Hematopoietic multipotent progenitor cell (in vitro differentiated cells): ENCODE data around the gene IFI16. TPM values are rescaled to one million over a fixed set of nuclear protein-coding genes. Genes with fewer than 3 reads are reported as not detected.
A peak's percentile ranks its signal among the peaks of the same experiment; 100 is the strongest.
"Not testable (repeated sequence)": the region's sequence is repeated elsewhere in the genome, so short reads cannot be mapped to it uniquely, and the experiment has no call there.

Experiments
- DNase-seq, 3 donors: peaks; one replicate each; pipeline ENCODE4 v3.0.0-alpha.2; 2011 to 2015; ENCODE audit warnings: low read depth in 2 of 3, low spot score in 2 of 3
- total RNA-seq: library from RNA; depleted of rRNA; stranded (reverse); fragments of >200 nt; gene quantifications from one replicate; pipeline ENCODE4 v1.2.3, GENCODE V29; 2012

The IFI16 gene
- total RNA-seq, 1 donor: 24.5 TPM

DNA sequence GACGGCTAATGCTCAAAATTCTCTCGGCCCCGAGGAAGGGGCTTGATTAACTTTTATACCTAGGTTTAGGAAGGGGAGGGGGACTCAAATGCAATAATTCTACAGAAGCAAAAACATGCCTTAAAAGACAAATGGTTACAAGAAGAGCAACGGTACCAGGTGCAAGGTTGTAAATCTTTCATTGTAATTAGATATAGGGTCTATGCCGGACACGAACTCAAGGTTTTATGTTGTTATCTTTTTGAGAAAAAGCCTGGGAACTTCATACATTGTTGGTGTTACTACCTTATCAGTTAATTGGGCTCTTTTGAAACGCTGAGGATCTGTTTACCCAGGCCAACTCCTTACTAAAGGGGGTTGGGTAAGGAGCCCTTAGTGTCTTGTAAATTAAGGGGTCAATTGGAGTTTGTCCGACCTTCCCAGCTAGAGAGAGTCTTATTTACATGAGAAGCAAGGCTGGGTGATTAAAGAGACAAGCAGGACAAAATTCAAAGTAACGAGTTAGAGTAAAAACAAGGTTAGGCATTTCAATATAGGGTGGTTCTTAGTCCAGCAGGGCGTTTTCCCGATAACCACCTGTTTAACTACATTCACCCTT, 3.4 kb upstream of the IFI16 start:
- DNase-seq: not testable (repeated sequence)

DNA sequence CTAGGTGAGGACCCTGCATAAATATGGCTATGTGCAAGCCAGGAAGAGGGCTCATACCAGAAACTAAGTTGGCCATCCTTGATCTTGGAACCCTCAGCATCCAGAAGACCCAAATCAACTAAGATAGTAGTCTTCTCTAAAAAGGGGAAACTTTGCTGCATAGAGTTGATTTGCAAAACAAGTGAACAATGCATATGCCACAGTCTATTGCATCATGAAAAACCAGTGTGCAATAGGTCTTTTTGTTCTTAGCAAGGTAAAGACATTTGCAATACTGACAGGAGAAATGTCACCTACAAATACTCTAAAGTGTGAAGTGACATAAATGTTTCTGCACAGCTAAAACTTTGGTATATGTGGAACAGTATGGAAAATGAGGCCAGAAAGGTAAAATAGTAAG, 2.0 kb upstream of the IFI16 start:
- DNase-seq: no peak

DNA sequence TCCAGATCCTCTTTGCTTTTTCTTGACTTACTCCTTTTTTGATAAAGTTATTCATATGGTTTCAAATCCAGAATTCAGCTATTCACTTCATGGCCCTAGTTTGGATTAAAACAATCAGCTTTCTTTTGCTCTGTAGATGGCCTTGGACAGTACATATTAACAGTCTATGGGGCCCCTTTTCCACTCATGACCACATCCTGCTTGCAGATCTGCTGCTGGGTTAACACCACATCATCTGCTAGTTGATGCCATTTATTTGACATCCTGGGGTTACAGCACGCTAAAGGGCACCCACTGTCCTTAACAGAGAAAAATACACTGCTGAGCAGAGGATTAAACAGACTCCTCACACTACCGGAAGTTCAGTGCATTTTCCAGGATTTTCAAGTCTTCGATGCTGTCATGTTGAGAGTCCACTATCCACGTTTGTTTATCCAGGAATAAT, 941 bp upstream of the IFI16 start:
- peak in 1 of 3 donors; percentile 78 for DNase-seq

DNA sequence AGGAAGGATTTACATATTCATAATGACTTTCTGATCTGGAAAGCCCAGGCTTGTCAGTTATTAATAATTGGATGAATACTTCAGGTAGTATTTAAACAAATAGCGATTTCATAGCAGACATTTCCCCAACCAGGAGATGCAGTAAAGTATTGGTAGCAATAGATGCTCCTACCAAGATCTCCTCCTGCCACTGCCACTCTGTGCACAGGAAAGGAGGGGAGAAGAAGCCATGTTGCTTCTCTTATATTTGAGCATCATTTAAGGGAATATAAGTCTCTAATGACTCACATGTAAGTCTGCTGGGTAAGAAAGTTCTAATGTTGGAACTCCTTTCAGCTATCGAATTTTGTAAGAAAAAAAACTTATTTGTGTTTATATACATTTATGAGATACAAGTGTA, 420 bp upstream of the IFI16 start:
- DNase-seq: no peak

DNA sequence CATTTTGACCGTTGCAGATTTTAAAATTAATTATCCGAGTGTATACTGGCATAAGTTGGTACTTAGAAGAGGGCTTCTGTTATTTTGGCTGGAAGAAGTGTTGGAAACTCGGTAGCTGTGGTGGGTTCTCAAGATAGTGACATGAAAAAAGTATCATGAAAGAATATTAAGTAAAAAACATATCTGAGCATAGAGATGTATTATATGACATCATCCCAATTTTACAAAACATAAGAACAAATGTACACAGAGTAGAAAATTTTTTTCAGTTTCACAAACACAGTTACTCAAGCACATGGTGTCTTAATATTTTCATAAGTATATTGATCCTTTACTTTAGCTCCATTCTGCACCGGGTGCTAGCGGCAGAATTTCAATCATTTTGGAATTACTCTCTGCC, 684 bp downstream of the IFI16 start:
- DNase-seq: no peak

DNA sequence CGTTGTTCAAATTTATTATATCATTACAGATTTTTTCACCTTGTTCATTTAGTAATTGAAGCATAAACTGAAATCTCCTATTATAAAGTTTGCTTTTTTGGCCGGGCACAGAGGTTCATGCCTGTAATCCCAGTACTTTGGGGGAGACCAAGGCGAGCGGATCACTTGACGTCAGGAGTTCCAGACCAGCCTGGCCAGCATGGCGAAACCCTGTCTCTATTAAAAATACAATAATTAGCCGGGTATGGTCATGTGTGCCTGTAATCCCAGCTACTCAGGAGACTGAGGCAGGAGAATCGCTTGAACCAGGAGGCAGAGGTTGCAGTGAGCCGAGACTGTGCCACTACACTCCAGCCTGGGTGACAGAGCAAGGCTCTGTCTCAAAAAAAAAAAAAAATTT, 1.3 kb downstream of the IFI16 start:
- DNase-seq: not testable (repeated sequence)

DNA sequence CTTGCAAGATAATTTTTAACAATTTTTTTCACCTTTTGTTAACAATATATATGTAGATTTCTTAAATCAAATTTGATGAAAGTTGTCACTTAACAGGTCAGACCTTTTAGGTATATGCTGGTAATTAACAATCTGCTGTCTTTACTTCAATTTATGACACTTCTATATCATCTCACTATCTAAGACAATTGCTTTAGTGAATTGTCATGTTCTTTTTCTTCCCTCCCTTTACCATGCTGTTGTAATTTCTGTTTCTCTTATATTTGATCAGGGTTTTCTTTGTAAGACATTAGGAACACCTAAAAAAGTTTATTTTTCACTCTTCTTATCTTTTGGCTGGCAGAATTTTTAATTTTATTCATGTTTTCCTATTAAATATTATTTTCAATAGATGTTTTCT, 2.0 kb downstream of the IFI16 start:
- no peak for DNase-seq

DNA sequence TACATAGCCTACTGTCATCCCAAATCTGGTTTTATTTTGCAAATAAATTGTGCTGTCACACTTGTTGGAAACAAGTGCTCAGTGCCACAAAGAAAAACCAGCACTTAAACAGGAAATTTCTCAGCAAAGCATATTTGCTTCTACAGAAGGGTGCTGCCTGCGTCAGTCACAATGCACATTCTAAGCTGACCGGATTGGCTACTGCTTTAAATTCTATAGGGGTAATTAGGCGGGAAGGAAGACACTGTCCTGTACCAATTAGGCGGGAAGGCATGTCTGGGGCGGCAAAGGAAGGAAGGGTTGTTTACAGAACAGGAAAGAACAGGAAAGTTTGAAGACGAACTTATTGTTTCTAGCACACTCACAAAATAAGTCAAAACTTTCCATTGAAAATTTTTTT, 2.8 kb downstream of the IFI16 start:
- DNase-seq: no peak

DNA sequence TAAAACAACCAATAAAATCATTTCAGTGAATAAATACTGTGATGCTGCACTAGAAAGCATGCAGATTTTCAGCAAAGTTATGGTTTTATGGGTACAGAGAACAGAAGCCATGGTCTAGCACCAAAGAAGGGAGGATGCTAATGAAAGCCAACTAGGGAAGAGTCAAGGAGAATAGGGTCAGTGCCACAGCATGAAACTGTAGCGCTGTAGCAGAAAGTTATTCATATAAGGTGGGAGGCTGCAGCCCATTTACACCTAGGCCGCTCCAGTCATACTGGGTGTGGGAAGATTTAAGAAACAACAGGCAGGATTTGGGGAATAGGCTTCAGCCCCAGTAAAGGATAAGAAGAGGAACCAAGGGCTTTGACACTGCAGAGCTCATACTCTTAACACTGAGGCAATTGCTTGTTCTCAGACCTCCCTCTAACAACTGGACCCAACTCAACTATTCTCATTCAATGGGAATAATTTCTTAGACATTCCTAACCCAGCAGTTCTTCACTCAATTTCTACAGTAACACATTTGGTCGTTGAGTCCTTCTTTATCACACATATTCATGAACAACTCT, 4.4 kb downstream of the IFI16 start:
- DNase-seq: no peak

DNA sequence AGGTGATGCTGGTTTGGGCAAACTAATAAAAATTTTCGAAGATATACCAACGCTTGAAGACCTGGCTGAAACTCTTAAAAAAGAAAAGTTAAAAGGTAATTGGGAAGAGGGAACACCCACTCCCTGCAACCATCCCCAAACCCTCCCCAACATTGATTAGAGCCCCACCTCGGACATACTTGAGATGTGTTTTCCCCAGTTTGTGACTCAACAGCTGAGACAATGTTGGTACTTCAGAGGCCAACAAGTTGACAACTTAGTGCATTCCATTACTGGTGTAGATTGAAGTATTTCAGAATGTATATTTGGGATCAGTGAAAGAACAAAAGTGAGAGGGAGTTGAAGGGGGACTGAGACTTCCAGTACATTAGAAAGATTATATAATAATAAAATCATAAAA, 5.1 kb downstream of the IFI16 start:
- DNase-seq: no peak

DNA sequence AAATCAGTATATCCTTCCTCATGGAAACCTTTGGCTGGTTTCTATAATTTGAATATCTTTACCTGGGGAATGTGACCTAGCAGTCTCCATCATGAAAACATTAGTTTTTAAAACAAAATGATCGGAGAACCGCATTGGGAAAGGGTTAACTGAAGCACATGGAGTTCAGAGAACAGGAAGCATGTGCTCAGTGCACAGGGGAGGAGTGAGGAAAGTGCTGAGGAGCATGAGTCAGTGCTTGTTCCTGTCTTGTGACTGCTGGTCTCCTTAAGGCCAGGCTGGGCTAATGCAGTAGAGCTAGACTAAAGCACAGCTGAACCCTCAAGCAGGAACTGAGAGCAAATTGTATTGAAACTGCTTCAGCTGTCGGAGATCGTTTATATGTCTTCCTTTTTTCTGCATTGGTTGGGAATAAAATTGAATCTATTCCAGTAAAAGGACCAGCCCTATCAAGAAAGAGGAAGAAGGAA, 5.8 kb downstream of the IFI16 start:
- peak in 2 of 3 donors; percentile 84 to 87 for DNase-seq

DNA sequence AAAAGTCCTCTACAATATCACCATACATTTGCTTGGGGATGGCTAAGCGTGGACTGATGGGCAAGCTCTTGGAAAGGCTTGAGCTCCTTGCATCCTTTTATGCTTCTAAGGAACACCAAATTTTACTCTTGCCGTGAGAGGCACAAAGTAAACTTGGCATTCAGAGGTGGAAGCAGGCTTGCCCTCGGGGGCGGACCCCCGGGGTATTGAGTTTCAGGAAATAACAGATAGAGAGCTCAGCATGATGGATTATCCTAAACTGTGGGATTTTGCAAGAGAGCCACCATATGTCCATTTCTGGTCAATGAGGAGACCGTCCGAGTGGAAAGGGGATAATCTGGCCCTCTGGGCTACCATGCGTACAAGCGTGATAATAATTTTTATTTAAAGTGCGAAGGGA, 14.0 kb downstream of the IFI16 start:
- DNase-seq: no peak

DNA sequence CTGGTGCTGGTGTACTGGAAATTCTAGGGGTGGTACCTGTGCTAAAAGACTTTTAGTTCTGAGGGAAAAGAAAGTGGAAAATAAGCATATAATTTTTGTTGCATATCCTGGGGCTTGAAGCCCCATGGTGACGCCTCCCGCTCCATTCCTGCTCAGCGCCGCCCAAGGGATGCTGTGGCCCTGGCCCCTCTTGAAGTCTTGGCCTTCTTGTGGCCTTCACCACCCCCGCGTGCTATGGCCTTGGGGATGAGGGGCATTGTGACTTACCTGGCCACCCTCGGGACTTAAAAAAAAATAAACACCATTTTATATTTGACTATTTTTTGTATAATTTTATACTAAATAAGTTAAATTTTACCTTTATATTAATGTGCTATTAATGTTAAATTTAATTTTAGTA, 15.3 kb downstream of the IFI16 start:
- no peak for DNase-seq

DNA sequence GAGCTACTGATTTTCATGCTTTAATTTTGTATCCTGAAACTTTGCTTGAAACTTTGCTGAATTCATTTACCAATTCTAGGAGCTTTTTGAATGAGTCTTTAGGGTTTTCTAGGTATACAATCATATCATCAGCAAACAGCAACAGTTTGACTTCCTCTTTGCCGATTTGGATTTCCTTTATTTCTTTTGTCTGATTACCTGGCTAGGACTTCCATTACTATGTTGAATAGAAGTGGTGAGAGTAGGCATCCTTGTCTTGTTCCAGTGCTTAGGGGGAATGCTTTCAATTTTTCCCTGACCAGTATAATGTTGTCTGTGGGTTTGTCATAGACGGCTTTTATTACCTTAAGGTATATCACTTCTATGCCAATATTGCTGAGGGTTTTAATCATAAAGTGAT, 17.1 kb downstream of the IFI16 start:
- peak in 1 of 3 donors; percentile 21 for DNase-seq

DNA sequence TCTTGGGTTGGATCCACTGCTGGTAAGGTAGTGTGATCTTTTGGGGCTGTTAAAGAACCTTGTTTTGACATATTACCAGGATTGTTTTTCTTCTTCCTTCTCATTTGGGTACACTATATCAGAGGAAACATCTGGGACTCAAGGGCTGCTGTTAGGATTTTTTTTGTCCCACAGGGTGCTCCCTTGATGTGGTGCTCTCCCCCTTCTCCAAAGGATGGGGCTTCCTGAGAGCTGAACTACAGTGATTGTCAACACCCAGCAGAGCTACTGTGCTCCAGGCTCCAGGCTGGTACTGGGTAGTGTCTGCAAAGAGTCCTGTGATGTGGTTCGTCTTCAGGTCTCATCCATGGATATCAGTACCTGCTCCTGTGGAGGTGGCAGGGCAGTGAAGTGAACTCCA, 20.6 kb downstream of the IFI16 start:
- peak in 1 of 3 donors; percentile 30 for DNase-seq

DNA sequence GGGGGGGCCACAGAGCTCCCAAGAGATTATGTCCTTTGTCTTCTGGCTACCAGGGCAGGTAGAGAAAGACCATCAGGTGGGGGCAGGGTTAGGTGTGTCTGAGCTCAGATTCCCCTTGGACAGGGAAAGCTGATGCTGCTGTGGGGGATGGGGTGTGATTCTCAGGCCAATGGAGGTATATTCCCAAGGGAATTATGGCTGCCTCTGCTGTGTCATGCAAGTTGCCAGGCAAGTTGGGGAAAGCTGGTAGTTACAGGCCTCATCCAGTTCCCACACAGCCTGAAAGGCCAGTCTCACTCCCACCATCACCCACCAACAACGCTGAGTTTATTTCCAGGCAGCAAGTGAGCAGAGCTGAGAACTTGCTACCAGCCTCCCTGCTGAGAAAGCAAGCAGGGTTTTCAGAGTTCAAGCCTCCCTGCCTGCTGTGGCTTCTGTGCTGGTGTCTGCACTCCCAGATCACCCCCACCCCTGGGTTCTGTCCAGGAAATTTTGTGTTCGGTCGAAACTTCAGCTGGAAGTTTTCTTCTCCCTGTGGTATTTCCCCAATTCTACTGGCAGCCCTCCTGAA, 21.3 kb downstream of the IFI16 start:
- no peak for DNase-seq

DNA sequence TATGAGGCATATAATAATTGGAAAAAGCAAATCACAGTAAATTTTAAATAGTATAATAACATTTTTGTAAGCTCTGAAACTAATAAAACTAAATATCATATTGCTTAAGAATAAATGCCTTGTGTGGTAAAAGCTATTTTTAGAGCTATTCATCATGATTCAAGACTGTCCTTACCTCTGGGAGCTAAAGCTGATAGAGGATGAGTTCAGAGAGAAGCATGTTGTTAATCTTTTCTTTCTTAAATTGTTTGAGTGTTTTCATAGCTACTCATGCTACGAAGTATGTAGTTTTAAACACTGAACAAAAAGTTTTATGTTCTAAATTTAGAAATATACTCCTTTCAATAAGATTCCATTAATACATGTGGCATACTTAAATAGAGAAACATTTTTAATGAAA, 30.5 kb downstream of the IFI16 start:
- no peak for DNase-seq

DNA sequence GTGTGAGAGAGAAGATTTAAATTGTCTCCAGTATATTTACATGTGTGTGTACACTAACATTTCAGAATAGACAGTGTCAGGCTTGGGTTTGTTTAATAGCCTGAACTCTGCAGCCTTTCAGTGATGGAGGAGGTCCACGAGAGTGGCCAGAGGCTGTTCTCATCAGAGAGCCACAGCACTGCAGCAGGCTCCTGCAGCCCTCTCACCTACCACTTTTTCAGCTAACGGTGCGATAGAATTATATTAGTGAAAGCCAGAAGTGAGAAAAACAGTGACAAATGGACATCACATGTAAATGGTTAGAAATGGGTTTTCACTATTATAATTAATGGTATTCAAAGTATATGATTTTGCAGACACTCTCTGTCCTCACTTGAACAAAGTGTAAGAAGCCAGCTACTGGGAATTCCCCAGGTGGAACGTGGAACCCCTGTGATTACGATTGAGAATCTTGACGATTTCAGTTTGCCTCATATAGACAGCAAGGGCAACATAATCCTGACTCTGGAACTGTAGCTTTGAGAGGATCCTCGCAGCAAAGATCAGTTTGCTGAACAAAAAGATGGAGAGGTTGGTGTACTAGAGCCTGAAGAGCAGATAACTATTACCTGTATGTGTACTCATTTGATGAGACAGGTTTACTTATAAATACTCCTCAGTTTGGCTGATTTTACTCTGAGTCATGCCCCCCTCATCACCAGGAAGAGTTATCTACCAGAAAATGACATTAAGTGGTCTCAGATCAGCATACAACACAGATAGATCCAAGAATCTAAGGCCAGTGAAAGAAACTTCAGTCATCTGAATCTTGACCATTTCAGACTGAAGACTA, 31.4 kb downstream of the IFI16 start:
- no peak for DNase-seq

DNA sequence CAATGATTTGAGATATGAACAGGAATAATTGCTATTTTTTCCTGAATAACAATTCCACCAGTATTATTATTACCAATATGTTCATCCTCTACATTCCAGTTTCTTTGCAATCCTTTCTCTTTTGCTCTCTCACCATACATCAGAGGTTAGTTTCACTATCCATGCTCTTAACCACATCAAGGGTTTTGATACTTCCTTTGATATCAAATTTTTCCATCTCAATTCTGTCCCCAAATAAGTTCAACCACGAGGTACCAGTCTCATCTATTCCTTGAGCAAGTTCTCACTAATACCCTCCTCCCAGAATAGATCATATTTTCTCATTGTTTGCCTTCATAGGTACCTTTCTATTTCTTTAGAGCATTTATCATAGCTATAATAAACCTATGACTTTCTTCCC, 36.8 kb downstream of the IFI16 start:
- not testable (repeated sequence) for DNase-seq

DNA sequence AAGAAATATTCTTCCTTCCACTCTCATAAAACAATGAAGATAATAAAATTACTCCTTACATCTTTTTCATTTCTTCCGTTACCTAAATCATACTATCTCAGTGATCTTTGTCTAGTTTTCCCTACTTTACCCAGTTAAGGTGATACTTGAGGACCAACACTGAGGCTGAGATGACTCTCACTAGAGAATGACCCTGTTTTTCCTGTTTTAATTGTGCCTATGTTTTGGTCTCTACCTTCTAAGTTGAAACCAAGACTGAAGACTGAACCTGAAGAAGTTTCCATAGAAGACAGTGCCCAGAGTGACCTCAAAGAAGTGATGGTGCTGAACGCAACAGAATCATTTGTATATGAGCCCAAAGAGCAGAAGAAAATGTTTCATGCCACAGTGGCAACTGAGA, 41.7 kb downstream of the IFI16 start:
- DNase-seq: no peak

DNA sequence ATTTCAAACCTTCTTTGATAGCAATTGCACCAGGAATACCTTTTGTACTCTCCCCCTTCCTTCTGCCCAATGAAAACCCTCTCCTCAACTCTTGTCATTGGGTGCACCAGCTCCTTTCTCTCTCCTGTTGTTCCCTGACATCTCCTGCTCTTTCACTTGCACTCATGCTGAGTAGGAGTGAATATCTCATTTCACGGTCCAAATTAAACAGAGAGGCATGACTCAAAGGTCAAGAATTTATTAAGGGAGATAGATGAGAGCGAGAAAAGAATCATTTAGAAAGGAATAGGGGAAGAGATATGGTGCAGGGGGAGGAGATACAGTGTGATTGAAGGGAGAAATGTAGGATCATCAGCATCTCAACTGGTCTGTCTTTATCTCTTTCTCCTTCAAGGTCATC, 44.7 kb downstream of the IFI16 start:
- no peak for DNase-seq
